Endothelial cell of umbilical vein (primary cell): ENCODE data around the gene ZNF689.

Experiments used
- CTCF ChIP-seq, 2 donors: IDR thresholded peaks; 1 replicate in 1 of 2; 2 replicates in 1 of 2; pipeline ENCODE4 v1.5.1; 2011; ENCODE audit warnings: low read length in 2 of 2, mild to moderate bottlenecking in 2 of 2, moderate library complexity in 2 of 2, control low read depth in 1 of 2, inconsistent platforms in 1 of 2, low read depth in 1 of 2; ENCODE audit not compliant: insufficient read depth in 1 of 2; ENCODE audit errors: extremely low read depth in 1 of 2
- EZH2 ChIP-seq: IDR thresholded peaks from 2 replicates; pipeline ENCODE4 v1.6.1; 2012; ENCODE audit warnings: borderline replicate concordance, low read depth, mild to moderate bottlenecking, moderate library complexity, low read length, inconsistent platforms; ENCODE audit not compliant: severe bottlenecking
- FOS ChIP-seq: IDR thresholded peaks from 2 replicates; pipeline ENCODE4 v1.6.1; 2011; ENCODE audit warnings: mild to moderate bottlenecking, low read length, moderate library complexity, borderline replicate concordance; ENCODE audit not compliant: insufficient read depth
- GATA2 ChIP-seq: IDR thresholded peaks from 2 replicates; pipeline ENCODE4 v1.7.0; 2011; ENCODE audit warnings: low read depth, mild to moderate bottlenecking, moderate library complexity, mixed read lengths, low read length; ENCODE audit not compliant: insufficient read length, insufficient read depth
- MAX ChIP-seq: IDR thresholded peaks from 2 replicates; pipeline ENCODE4 v1.6.1; 2011; ENCODE audit not compliant: insufficient read depth, insufficient read length
- MYC ChIP-seq: IDR thresholded peaks from one replicate; pipeline ENCODE4 v1.6.1; 2011; ENCODE audit warnings: mild to moderate bottlenecking, low read depth, low read length
- POLR2A ChIP-seq: IDR thresholded peaks from 2 replicates; pipeline ENCODE4 v1.6.1; 2012; ENCODE audit warnings: low read depth, mild to moderate bottlenecking, control low read depth, low read length
- POLR2AphosphoS5 ChIP-seq: IDR thresholded peaks from 2 replicates; pipeline ENCODE4 v1.6.1; 2012; ENCODE audit warnings: low read depth, mild to moderate bottlenecking, control low read depth, low read length, moderate library complexity; ENCODE audit not compliant: insufficient read depth

- TF ChIP-seq CTCF (IDR thresholded peaks at IDR 0.05; ENCODE audit: extremely low read depth in 1 of 2, insufficient read depth in 1 of 2, low read depth in 1 of 2, low read length in 2 of 2) (no peak), POLR2AphosphoS5 (no peak), POLR2A (no peak), EZH2 (no peak), FOS (no peak), GATA2 (no peak), MAX (no peak), MYC (no peak)
Observed at GRCh38 chr16:30553393-30553899, 56.7 kb downstream of the ZNF689 start.
